Liver (tissue), 3 donors: ENCODE data around the gene HSPB2.

Experiments used
- ATF3 ChIP-seq: IDR thresholded peaks from 2 replicates; pipeline ENCODE4 v1.6.1; 2016; ENCODE audit warnings: antibody characterized with exemption
- EGR1 ChIP-seq, 2 donors: IDR thresholded peaks; 2 replicates each; pipeline ENCODE4 v1.6.1; 2016 to 2018; ENCODE audit warnings: antibody characterized with exemption in 2 of 2, low read depth in 2 of 2
- GABPA ChIP-seq, 2 donors: IDR thresholded peaks in 1 of 2; conservative IDR thresholded peaks in 1 of 2; 2 replicates each; pipeline ENCODE4 v1.6.1; 2016; ENCODE audit warnings: antibody characterized with exemption in 2 of 2, mild to moderate bottlenecking in 1 of 2, moderate library complexity in 1 of 2
- HNF4A ChIP-seq, 2 donors: conservative IDR thresholded peaks; 2 replicates each; pipeline ENCODE4 v1.6.1; 2016; ENCODE audit warnings: antibody characterized with exemption in 2 of 2, mild to moderate bottlenecking in 2 of 2
- JUND ChIP-seq, 2 donors: IDR thresholded peaks; 2 replicates each; pipeline ENCODE4 v1.6.1; 2016; ENCODE audit warnings: antibody characterized with exemption in 2 of 2
- NR2F2 ChIP-seq: IDR thresholded peaks from 2 replicates; pipeline ENCODE4 v1.6.1; 2016; ENCODE audit warnings: antibody characterized with exemption
- RAD21 ChIP-seq, 2 donors: IDR thresholded peaks; 2 replicates each; pipeline ENCODE4 v1.6.1; 2016; ENCODE audit warnings: antibody characterized with exemption in 2 of 2, mild to moderate bottlenecking in 2 of 2
- REST ChIP-seq: IDR thresholded peaks from 2 replicates; pipeline ENCODE4 v1.6.1; 2016; ENCODE audit warnings: antibody characterized with exemption, mild to moderate bottlenecking
- RXRA ChIP-seq, 2 donors: IDR thresholded peaks; 2 replicates each; pipeline ENCODE4 v1.6.1; 2017 to 2018; ENCODE audit warnings: antibody characterized with exemption in 2 of 2, mild to moderate bottlenecking in 1 of 2
- TAF1 ChIP-seq: conservative IDR thresholded peaks from 2 replicates; pipeline ENCODE4 v1.6.1; 2016; ENCODE audit warnings: antibody characterized with exemption, mild to moderate bottlenecking
- YY1 ChIP-seq: IDR thresholded peaks from 2 replicates; pipeline ENCODE4 v1.6.1; 2016; ENCODE audit warnings: antibody characterized with exemption, mild to moderate bottlenecking
- ZBTB33 ChIP-seq: IDR thresholded peaks from 2 replicates; pipeline ENCODE4 v1.6.1; 2016; ENCODE audit warnings: antibody characterized with exemption
- TF ChIP-seq, protein P1 (sequence below): fragments of 150-350 bp; IDR thresholded peaks from 2 replicates; pipeline ENCODE4 v1.5.1; 2017; ENCODE audit warnings: improper control_type of control experiment, low read depth, low read length; ENCODE audit not compliant: missing input control
- TF ChIP-seq, protein P2 (sequence below): IDR thresholded peaks from 2 replicates; pipeline ENCODE4 v1.6.1; 2016; ENCODE audit warnings: antibody characterized with exemption
- donor health status: healthy.
- donor health status: healthy.

DNA sequence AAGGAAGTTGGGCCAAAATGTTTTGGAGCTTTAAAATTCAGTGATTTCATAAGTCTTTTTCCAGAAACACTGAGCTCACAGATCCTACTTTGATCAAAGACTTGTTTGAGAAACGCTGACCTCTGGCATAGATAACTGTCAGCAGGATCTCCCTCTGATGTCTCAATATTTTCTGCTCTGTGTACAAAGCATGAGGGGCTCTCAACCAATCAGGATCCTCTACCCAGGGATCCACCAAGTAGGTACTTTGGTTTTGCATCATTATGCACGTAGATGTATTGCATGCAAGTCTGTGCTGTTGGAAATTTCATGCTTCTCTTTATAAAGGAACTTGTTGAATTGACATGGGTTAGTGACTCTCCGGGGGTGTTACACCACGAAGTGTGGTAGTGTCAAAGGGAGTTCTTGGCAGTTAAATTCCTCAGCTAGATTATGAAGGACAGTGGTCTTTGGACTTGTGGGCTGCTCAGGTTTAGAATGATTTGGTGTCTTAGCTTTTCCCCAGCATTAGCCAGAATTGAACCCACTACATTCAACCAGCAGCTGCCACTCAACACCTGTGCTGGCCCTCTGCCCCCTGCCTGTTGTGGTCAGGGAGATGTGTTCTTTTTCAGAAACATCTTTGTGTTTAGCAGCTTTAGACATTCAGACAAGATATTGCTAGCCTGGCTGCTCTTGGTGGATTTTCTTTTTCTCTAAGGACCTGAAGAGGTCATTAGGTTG lies 22.9 kb downstream of the HSPB2 start:
- TF ChIP-seq REST (peak; percentile 48), RAD21 (IDR thresholded peaks at IDR 0.05) (peak; percentile 21 to 39), JUND (IDR thresholded peaks at IDR 0.05) (peak; percentile 50 to 62), RXRA (IDR thresholded peaks at IDR 0.05) (peak; percentile 91 to 95), TAF1 (no peak), YY1 (peak; percentile 61), GABPA (IDR thresholded peaks at IDR 0.05 in 1 of 2, conservative IDR thresholded peaks at IDR 0.05 in 1 of 2) (peak in 1 of 2 donors; percentile 54), HNF4A (conservative IDR thresholded peaks at IDR 0.05) (peak; percentile 73 to 79), ATF3 (peak; percentile 80), NR2F2 (no peak), ZBTB33 (peak; percentile 65), EGR1 (IDR thresholded peaks at IDR 0.05; ENCODE audit: low read depth in 2 of 2) (peak in 1 of 2 donors; percentile 21)
- TF ChIP-seq, protein P1, sequence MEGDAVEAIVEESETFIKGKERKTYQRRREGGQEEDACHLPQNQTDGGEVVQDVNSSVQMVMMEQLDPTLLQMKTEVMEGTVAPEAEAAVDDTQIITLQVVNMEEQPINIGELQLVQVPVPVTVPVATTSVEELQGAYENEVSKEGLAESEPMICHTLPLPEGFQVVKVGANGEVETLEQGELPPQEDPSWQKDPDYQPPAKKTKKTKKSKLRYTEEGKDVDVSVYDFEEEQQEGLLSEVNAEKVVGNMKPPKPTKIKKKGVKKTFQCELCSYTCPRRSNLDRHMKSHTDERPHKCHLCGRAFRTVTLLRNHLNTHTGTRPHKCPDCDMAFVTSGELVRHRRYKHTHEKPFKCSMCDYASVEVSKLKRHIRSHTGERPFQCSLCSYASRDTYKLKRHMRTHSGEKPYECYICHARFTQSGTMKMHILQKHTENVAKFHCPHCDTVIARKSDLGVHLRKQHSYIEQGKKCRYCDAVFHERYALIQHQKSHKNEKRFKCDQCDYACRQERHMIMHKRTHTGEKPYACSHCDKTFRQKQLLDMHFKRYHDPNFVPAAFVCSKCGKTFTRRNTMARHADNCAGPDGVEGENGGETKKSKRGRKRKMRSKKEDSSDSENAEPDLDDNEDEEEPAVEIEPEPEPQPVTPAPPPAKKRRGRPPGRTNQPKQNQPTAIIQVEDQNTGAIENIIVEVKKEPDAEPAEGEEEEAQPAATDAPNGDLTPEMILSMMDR = no peak
- TF ChIP-seq, protein P2, sequence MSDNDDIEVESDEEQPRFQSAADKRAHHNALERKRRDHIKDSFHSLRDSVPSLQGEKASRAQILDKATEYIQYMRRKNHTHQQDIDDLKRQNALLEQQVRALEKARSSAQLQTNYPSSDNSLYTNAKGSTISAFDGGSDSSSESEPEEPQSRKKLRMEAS = peak; percentile 58
